ENCODE results near the gene SELP. TPM values are rescaled to one million over a fixed set of nuclear protein-coding genes. Genes with fewer than 3 reads are reported as not detected.

The SELP gene
- total RNA-seq, 8 experiments from 2014 or later: 0.10 to 2.6 (median 0.61) TPM; not detected in 4

DNA sequence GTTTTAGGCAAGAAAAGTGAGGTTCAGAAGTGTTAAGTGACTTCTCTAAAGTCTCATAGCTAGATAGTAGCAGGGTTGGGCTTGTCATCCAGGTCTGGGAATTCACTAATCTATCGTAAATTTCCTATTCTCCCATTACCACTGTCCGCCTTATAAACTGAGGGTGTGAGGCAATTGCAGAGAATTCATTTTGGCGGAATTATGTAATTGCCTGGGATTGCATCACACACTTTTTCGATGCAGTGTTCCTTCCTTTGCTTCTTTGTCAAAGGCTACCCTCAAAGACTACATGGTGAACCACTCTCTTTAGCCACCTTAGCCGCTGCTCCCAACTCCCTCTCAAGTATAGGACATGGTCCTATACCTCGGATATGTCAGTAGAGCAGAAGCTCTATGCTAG lies 19.1 kb downstream of the SELP start:
- in situ Hi-C loops (cut with MboI; ENCODE audit: low pct_unique_long_range_greater_than_20kb in 2 of 9, low sequenced_read_pairs in 9 of 9, unreplicated experiment in 9 of 9): loop anchor here in 1 of 9 experiments (25.0 kb wide), 1 partner anchor 101 kb away; the partner anchor contains the start of gene SELL

GRCh38 chr1:169610108-169610507 lies 19.8 kb downstream of the SELP start:
- H3K27ac ChIP-seq: no peak overlapping the region
- in situ Hi-C loops (cut with MboI; ENCODE audit: low pct_unique_long_range_greater_than_20kb in 2 of 9, low sequenced_read_pairs in 9 of 9, unreplicated experiment in 9 of 9): loop anchor here in 1 of 9 experiments (25.0 kb wide), 1 partner anchor 102 kb away; the partner anchor contains the start of gene SELL
- ATAC-seq (replicated peaks in 6 of 8): peak in 1 of 8 experiments; percentile 91
- no peak overlapping the region for H3K4me3 ChIP-seq
- no peaks in the 10 kb centered on the region for H3K4me1 ChIP-seq (replicated peaks in 1 of 2)
- WGBS, 10 experiments: 29 to 75% (median 50%) methylated on average over 1 of the region's 1 CpG; no CpG with 5 or more reads in 3 of the 10 experiments

More for the DNA sequence above, 19.1 kb downstream of the SELP start:
- no peak overlapping the region for H3K4me3 ChIP-seq
- no peak for ATAC-seq (replicated peaks in 6 of 8)
- 28 to 88% (median 75%) methylated on average over 2 to 6 of the region's 6 CpGs; no CpG with 5 or more reads in 2 of the 10 experiments for WGBS, 10 experiments
- H3K27ac ChIP-seq: no peak overlapping the region
- no peaks in the 10 kb centered on the region for H3K4me1 ChIP-seq (replicated peaks in 1 of 2)

DNA sequence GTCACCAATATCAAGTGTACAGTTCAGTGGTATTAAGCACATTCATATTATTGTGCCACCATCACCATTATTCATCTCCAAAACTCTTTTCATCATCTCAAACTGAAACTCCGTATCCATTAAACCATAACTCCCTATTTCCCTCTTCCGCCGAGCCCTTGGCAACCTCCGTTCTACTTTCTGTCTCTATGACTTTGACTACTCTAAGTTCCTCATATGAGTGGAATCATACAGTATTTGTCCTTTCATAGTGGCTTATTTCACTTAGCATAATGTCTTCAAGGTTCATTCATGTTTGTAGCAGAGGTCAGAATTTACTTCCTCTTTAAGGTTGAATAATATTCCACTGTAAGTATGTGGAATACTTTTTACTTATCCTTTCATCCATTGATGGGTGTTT lies 21.7 kb downstream of the SELP start:
- 66 to 97% (median 88%) methylated on average over 1 to 4 of the region's 4 CpGs for WGBS, 10 experiments
- in situ Hi-C loops (cut with MboI; ENCODE audit: low pct_unique_long_range_greater_than_20kb in 2 of 9, low sequenced_read_pairs in 9 of 9, unreplicated experiment in 9 of 9): loop anchor here in 2 of 9 experiments (10.0 to 25.0 kb wide), 2 partner anchors 97 to 104 kb away; partner anchors contain the start of gene SELL (in 1 of the 2)
- H3K4me1 ChIP-seq (replicated peaks in 1 of 2): no peaks in the 10 kb centered on the region
- H3K27ac ChIP-seq: no peak overlapping the region
- no peak for ATAC-seq (replicated peaks in 6 of 8)
- no peak overlapping the region for H3K4me3 ChIP-seq

DNA sequence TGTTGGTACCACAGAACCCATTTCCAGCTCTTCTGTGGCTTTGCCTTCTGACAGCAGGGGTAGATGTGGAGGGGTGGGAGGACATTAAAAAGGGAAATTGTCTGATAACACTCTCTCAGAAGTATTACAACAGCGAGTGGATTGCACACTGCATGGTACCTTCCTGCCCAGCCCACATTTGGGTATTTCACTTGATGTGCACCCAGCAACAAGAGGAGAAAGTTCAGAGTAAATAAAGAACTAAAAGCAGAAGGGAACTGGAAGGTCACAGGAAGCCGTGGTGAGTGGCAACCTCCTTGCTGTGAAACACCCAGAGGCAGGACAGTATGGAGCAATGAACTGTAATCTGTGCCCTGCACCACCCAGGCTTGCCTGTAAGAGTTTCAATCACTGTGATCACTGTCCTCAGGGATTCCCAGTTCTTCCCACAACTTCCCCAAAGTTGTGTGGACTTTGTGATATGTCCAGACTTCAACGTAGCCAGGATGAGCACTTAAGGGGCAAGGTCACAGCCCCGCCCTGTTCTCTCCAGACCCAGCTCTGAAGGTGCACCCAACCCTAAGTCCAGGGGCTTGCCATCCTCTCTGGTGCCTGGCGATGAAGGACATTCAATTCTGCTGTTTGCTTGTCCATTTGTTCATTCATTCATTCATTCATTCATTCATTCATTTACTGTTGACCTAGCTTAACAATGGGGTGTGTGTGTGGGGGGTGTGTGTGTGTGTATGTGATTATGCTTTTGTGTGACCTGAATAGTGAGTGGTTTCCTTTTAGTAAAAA lies 25.0 kb downstream of the SELP start:
- no peak for ATAC-seq (replicated peaks in 6 of 8)
- H3K4me3 ChIP-seq: no peak overlapping the region
- H3K27ac ChIP-seq: no peak overlapping the region
- in situ Hi-C loops (cut with MboI; ENCODE audit: low pct_unique_long_range_greater_than_20kb in 2 of 9, low sequenced_read_pairs in 9 of 9, unreplicated experiment in 9 of 9): loop anchor here in 2 of 9 experiments (10.0 to 25.0 kb wide), 2 partner anchors 100 to 107 kb away; partner anchors contain the start of gene SELL (in 1 of the 2)
- H3K4me1 ChIP-seq (replicated peaks in 1 of 2): no peaks in the 10 kb centered on the region
- 20 to 100% (median 63%) methylated on average over 1 to 4 of the region's 5 CpGs; no CpG with 5 or more reads in 2 of the 10 experiments for WGBS, 10 experiments

GRCh38 chr1:169601096-169601881 lies 28.6 kb downstream of the SELP start:
- H3K27ac ChIP-seq: no peak overlapping the region
- H3K4me1 ChIP-seq (replicated peaks in 1 of 2): no peaks in the 10 kb centered on the region
- ATAC-seq (replicated peaks in 6 of 8): peak in 3 of 8 experiments; percentile 43 to 57 (median 54)
- 0 to 50% (median 33%) methylated on average over 1 to 3 of the region's 3 CpGs; no CpG with 5 or more reads in 1 of the 10 experiments for WGBS, 10 experiments
- in situ Hi-C loops (cut with MboI; ENCODE audit: low pct_unique_long_range_greater_than_20kb in 2 of 9, low sequenced_read_pairs in 9 of 9, unreplicated experiment in 9 of 9): loop anchor here in 2 of 9 experiments (10.0 to 25.0 kb wide), 2 partner anchors 104 to 111 kb away; partner anchors contain the start of gene SELL (in 1 of the 2)
- no peak overlapping the region for H3K4me3 ChIP-seq

- Histone ChIP-seq H3K27ac (no peak overlapping the region), H3K4me1 (replicated peaks in 1 of 2) (no peaks in the 10 kb centered on the region), H3K4me3 (no peak overlapping the region)
- in situ Hi-C loops (cut with MboI; ENCODE audit: low pct_unique_long_range_greater_than_20kb in 2 of 9, low sequenced_read_pairs in 9 of 9, unreplicated experiment in 9 of 9): loop anchor here in 2 of 9 experiments (25.0 kb wide), 2 partner anchors 191 to 216 kb away; partner anchors contain the start of gene METTL18 (in 1 of the 2)
- peak in 4 of 8 experiments; percentile 43 to 74 (median 51) for ATAC-seq (replicated peaks in 6 of 8)
- 25 to 100% (median 50%) methylated on average over 1 to 3 of the region's 3 CpGs; no CpG with 5 or more reads in 4 of the 10 experiments for WGBS, 10 experiments
Observed at GRCh38 chr1:169595764-169596711, 33.9 kb downstream of the SELP start.

GRCh38 chr1:169594391-169594790 lies 35.5 kb downstream of the SELP start:
- no peak for ATAC-seq (replicated peaks in 6 of 8)
- H3K4me1 ChIP-seq (replicated peaks in 1 of 2): no peaks in the 10 kb centered on the region
- H3K4me3 ChIP-seq: no peak overlapping the region
- WGBS, 10 experiments: 0 to 60% (median 46%) methylated on average over 1 to 3 of the region's 3 CpGs; no CpG with 5 or more reads in 1 of the 10 experiments
- in situ Hi-C loops (cut with MboI; ENCODE audit: low pct_unique_long_range_greater_than_20kb in 2 of 9, low sequenced_read_pairs in 9 of 9, unreplicated experiment in 9 of 9): loop anchor here in 2 of 9 experiments (25.0 kb wide), 2 partner anchors 193 to 218 kb away; partner anchors contain the start of gene METTL18 (in 1 of the 2)
- no peak overlapping the region for H3K27ac ChIP-seq

- no peaks in the 10 kb centered on the region for H3K4me1 ChIP-seq (replicated peaks in 1 of 2)
- ATAC-seq (replicated peaks in 6 of 8): no peak
- WGBS, 10 experiments: 30 to 94% (median 78%) methylated on average over 3 to 5 of the region's 5 CpGs; no CpG with 5 or more reads in 1 of the 10 experiments
- in situ Hi-C loops (cut with MboI; ENCODE audit: low pct_unique_long_range_greater_than_20kb in 2 of 9, low sequenced_read_pairs in 9 of 9, unreplicated experiment in 9 of 9): loop anchor here in 2 of 9 experiments (25.0 kb wide), 2 partner anchors 196 to 221 kb away; partner anchors contain the start of gene METTL18 (in 1 of the 2)
- no peak overlapping the region for H3K4me3 ChIP-seq
- no peak overlapping the region for H3K27ac ChIP-seq
Observed at GRCh38 chr1:169590932-169591331, 39.0 kb downstream of the SELP start.

GRCh38 chr1:169588785-169589485 lies 41.0 kb downstream of the SELP start:
- no peak overlapping the region for H3K4me3 ChIP-seq
- ATAC-seq (replicated peaks in 6 of 8): no peak
- in situ Hi-C loops (cut with MboI; ENCODE audit: low pct_unique_long_range_greater_than_20kb in 2 of 9, low sequenced_read_pairs in 9 of 9, unreplicated experiment in 9 of 9): loop anchor here in 2 of 9 experiments (25.0 kb wide), 2 partner anchors 198 to 223 kb away; partner anchors contain the start of gene METTL18 (in 1 of the 2)
- no peak overlapping the region for H3K27ac ChIP-seq
- no peaks in the 10 kb centered on the region for H3K4me1 ChIP-seq (replicated peaks in 1 of 2)
- 17 to 87% (median 57%) methylated on average over 1 to 4 of the region's 4 CpGs; no CpG with 5 or more reads in 2 of the 10 experiments for WGBS, 10 experiments

DNA sequence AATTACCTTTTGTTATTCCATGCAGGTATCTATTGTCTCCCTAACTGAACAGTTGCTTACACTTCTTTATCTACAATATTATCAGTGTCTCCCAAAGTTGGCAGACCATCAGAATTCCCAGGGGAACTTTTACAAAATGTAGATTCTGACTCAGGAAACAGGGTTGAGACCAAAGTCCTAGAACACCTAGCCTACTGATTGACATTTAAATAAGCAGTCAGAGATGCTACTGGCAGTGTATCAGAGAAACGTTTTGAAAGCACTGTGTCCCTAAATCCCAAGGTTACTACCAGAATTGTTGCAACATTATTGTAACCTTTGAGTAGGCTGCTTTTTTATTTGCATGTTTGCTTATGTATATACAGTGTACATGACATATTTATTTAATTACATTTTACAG lies 41.8 kb downstream of the SELP start:
- Histone ChIP-seq H3K4me3 (no peak overlapping the region), H3K27ac (no peak overlapping the region), H3K4me1 (replicated peaks in 1 of 2) (no peaks in the 10 kb centered on the region)
- no peak for ATAC-seq (replicated peaks in 6 of 8)
- WGBS, 10 experiments: 0 to 42% (median 0%) methylated on average over 1 of the region's 1 CpG
- in situ Hi-C loops (cut with MboI; ENCODE audit: low pct_unique_long_range_greater_than_20kb in 2 of 9, low sequenced_read_pairs in 9 of 9, unreplicated experiment in 9 of 9): loop anchor here in 2 of 9 experiments (25.0 kb wide), 2 partner anchors 199 to 224 kb away; partner anchors contain the start of gene METTL18 (in 1 of the 2)
